Measurements from ENCODE around the gene COL4A6. TPM values are rescaled to one million over a fixed set of nuclear protein-coding genes. Genes with fewer than 3 reads are reported as not detected.

Gene COL4A6
- polyA plus RNA-seq, 1 experiment = 20.2 TPM

DNA sequence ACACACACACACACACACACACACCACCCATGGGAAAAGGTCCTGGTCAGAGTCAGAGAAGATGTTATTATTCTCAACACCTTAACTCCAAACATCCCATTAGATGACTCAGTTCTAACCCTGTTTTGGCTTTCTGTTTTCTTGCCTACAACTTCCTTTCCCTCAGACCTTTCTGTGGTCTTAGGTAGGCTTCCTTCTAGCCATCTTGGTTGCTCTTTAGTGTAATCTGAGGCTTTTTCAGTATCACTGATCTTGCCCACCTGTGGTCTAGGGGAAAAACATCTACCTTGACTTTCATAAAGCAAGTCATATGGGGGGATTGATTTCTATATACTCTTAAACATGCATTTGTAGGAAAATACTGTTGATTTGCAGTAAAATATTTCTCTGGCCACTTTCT is 289.7 kb downstream of the COL4A6 start:
- H3K27ac ChIP-seq (ENCODE audit: low read depth, low read length) = no peak overlapping the region
- POLR2A ChIA-PET = no interaction called here
- CTCF ChIA-PET = no interaction called here
- H3K27me3 ChIP-seq (ENCODE audit: control insufficient read depth, insufficient read depth, low read length) = no peaks in the 10 kb centered on the region
- no peaks in the 10 kb centered on the region for H3K9me3 ChIP-seq (ENCODE audit: control insufficient read depth, insufficient read depth, low read length)
- no peak for DNase-seq (ENCODE audit: low read depth, low spot score)
- TF ChIP-seq CTCF (IDR thresholded peaks at IDR 0.05; ENCODE audit: low read depth, low read length) = no peak
- no peak overlapping the region for H3K4me3 ChIP-seq (ENCODE audit: low read depth, low read length)

GRCh38 chrX:108138814-108139702 is 299.2 kb downstream of the COL4A6 start:
- peak; percentile 46 for TF ChIP-seq CTCF (IDR thresholded peaks at IDR 0.05; ENCODE audit: low read depth, low read length)
- H3K9me3 ChIP-seq (ENCODE audit: control insufficient read depth, insufficient read depth, low read length) = no peaks in the 10 kb centered on the region
- no peak overlapping the region for H3K4me3 ChIP-seq (ENCODE audit: low read depth, low read length)
- CTCF ChIA-PET = interaction anchor here (0.6 to 0.7 kb wide), 3 partner anchors 22 to 1108 kb away, joined by 3 to 4 read pairs (median 3); no protein-coding TSS in a partner anchor
- no peaks in the 10 kb centered on the region for H3K27me3 ChIP-seq (ENCODE audit: control insufficient read depth, insufficient read depth, low read length)
- DNase-seq (ENCODE audit: low read depth, low spot score) = no peak
- H3K27ac ChIP-seq (ENCODE audit: low read depth, low read length) = no peak overlapping the region
- POLR2A ChIA-PET = no interaction called here

DNA sequence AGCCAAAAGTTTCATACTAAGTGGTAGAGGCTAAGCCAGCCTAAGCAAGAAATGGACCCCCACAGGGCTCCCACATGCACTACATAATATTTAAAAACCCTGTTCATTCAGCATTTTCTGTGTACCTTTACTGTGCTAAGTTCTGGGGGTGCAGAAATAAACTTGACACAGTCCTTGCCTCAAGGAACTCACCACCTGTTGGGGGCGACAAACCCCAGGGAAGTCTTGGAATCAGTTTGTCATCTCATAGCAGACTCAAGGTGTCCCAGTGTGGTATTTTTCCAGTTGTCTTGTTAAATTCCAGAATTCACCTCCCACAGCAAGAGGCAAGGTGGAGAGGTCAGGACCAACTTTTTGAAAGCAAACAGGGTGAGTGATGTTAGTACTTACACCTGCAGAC is 303.5 kb downstream of the COL4A6 start:
- no peak for DNase-seq (ENCODE audit: low read depth, low spot score)
- Histone ChIP-seq H3K27ac (ENCODE audit: low read depth, low read length) (no peak overlapping the region), H3K4me3 (ENCODE audit: low read depth, low read length) (no peak overlapping the region), H3K9me3 (ENCODE audit: control insufficient read depth, insufficient read depth, low read length) (no peaks in the 10 kb centered on the region), H3K27me3 (ENCODE audit: control insufficient read depth, insufficient read depth, low read length) (no peaks in the 10 kb centered on the region)
- ChIA-PET POLR2A (no interaction called here), CTCF (no interaction called here)
- TF ChIP-seq CTCF (IDR thresholded peaks at IDR 0.05; ENCODE audit: low read depth, low read length) = no peak

DNA sequence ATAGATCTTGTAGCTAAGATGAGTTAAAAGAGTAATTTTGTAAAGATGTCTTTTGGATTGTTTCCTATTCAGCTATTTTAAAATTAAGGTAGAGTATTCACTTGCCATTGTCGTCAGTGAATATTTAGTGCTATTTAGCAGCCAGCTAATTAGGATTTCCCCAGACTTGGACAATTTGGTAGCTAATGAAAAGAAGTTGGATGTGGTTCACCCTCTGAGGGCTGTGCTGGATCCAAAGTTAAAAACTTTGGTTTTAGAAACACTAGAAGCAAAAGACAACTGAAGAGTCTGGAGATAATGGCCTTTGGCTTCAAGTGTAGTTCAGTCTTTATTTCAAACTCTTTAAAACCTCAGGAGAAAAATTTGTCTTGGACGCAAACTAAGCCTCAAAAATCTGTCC is 305.3 kb downstream of the COL4A6 start:
- ChIA-PET CTCF (no interaction called here), POLR2A (no interaction called here)
- TF ChIP-seq CTCF (IDR thresholded peaks at IDR 0.05; ENCODE audit: low read depth, low read length) = no peak
- Histone ChIP-seq H3K9me3 (ENCODE audit: control insufficient read depth, insufficient read depth, low read length) (no peaks in the 10 kb centered on the region), H3K27me3 (ENCODE audit: control insufficient read depth, insufficient read depth, low read length) (no peaks in the 10 kb centered on the region), H3K27ac (ENCODE audit: low read depth, low read length) (no peak overlapping the region), H3K4me3 (ENCODE audit: low read depth, low read length) (no peak overlapping the region)
- DNase-seq (ENCODE audit: low read depth, low spot score) = no peak

DNA sequence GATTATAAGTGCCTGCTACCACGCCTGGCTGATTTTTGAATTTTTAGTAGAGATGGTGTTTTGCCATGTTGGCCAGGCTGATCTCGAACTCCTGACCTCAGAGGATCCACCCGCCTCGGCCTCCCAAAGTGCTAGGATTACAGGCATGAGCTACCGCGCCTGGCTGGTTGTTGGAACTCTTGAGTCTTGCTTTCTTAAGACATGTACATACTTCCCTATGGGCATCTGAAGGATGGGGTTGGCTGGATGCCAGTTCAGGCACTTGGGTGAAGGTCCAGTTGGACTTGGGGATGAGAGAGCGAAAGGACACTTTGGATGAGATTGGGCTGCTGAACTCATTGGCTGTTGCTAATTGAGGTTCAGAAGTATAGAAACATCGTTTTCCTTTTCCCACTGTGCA is 306.2 kb downstream of the COL4A6 start:
- H3K27ac ChIP-seq (ENCODE audit: low read depth, low read length) = no peak overlapping the region
- no peak overlapping the region for H3K4me3 ChIP-seq (ENCODE audit: low read depth, low read length)
- ChIA-PET CTCF (interaction anchor here (0.5 to 0.7 kb wide), 2 partner anchors 33 to 448 kb away, joined by 3 read pairs; no protein-coding TSS in a partner anchor), POLR2A (no interaction called here)
- H3K9me3 ChIP-seq (ENCODE audit: control insufficient read depth, insufficient read depth, low read length) = no peaks in the 10 kb centered on the region
- no peak for DNase-seq (ENCODE audit: low read depth, low spot score)
- no peak for TF ChIP-seq CTCF (IDR thresholded peaks at IDR 0.05; ENCODE audit: low read depth, low read length)
- H3K27me3 ChIP-seq (ENCODE audit: control insufficient read depth, insufficient read depth, low read length) = no peaks in the 10 kb centered on the region
